HG02852 (cell line): Measurements from ENCODE around the gene SSPN.

ENCODE experiments used
- ATAC-seq: cut with Tn5 transposase; IDR thresholded peaks from one replicate; pipeline ENCODE4 v1.9.1; 2021; ENCODE audit warnings: mild to moderate bottlenecking, moderate library complexity; ENCODE audit not compliant: unreplicated experiment

Gene SSPN

DNA sequence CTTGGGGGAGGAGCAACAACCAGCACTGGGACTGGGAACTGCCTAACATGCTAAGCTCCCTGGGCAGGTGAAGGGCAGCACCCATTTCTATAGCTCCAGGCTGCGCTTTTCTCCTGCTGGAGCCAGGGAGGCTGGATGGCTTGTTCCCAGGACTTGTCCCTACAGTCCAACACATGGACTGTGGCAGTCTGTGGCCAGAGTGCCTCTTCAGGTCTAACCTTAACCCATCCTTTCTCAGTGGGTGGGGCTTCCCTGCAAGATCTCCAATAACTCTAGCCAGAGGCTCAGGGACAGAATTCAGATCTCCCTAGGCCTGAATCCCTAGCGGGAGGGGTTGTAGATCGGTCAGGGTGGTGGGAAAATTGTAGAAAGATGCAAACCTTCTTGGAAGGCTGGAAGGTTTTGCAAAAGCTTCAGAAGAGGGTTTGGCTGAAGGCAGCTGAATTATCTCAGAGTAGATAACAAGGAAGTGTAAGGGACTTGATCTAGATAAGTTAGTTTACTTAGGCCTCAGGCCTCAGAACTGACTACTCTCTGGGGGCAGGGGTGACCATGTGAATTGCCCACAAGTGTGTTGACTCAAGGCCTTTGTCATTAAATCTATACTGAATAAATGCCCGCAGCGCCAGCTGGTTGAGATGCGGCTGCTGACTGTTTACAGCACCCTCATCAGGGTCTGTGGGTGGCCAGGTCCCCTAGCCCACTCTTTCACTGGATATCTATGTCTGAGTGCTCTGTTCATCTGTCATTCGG is 60.7 kb downstream of the SSPN start:
- no peak for ATAC-seq

DNA sequence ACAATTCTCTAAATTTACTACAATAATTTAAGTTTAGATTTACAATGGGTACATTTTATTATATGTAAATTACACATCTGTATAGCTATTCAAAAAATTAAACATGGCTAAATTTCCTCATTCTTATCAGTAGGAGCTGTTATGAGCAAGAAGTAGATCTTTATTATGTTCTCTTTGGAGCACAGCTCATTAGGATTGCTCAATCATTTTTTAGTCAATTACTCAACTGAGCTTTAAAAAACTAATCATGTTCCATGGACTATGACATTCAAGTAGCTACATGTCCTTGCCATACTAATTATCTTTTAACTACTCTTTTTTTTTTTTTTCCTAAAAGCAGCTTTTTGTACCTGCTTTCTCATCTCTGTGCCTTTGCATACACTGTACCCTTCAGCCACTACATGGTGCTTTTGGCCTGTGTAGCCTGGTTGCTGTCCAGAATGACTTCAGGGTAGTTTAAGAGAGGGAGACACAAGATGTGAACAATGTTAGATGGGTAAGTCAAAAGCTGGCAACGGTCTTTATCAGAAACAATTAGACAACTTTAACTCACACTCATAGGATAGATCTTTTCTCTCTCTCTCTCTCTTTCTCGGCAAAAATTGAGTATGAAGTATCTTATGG is 69.0 kb downstream of the SSPN start:
- no peak for ATAC-seq

DNA sequence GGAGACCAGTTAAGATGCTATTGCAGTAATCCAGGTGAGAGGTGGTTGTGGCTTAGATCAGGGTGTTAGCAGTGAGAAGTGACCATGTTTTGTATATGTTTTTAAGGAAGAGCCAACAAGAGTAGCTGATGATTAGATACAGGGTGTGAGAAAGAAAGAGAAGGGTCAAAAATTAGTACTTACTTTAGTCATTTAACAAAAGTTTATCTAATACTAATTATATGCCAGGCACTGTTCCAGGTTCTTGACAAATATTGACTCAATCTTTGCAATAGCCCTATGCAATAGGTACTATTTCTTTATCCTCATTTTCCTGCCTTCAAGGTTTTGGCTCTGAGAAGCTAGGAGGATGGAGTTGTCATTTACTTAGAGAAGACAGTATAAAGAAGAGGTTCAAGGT is 70.2 kb downstream of the SSPN start:
- no peak for ATAC-seq

DNA sequence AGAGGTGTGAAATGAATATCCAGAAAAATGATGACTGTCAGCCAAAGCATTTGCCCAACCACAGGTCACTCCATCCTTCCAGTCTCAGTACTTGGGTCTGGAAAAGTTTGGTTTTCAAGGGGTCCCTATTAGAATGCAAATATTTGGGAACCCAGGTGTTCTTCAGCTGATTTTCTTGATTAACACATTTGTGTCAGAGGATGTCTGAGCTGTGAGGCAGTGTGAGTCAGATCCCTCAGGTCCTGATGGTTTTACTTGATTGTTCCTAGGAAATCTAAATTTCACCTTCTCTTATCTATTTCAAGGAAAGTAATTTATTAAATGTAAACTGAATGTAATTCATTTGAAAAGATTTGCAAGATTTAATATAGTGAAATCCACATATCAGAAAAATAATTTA is 71.5 kb downstream of the SSPN start:
- no peak for ATAC-seq

DNA sequence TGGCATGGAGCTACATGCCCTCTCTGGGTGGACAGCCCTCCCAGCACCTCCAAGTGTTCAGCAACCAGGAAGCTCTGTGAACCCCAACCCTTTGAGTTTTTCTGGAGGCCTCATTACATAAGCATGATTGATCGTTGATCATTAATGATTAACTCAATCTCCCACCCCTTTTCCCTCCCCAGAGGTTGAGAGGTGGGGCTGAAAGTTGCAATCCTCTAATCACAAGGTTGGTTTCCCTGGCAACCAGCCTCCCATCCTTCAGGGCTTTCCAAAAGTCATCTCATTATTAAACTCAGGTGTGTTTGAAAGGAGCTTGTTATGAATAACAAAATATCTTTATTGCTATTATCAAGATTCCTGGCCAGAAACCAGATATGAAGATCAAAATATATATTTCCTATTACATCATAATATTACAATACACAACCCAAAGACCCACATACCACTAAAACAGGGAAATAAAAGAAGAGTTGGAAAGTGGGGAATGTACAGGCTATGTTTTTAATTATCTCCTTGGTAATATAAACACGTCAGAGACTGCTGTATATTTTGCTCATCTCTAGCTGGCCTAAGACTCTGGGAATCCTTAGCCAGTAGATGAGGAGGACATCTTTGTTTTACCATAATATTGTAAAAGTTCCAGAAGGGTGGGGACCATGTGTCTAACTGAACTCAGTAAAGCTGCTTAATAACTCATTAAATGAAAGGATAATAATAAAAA is 73.6 kb downstream of the SSPN start:
- no peak for ATAC-seq

DNA sequence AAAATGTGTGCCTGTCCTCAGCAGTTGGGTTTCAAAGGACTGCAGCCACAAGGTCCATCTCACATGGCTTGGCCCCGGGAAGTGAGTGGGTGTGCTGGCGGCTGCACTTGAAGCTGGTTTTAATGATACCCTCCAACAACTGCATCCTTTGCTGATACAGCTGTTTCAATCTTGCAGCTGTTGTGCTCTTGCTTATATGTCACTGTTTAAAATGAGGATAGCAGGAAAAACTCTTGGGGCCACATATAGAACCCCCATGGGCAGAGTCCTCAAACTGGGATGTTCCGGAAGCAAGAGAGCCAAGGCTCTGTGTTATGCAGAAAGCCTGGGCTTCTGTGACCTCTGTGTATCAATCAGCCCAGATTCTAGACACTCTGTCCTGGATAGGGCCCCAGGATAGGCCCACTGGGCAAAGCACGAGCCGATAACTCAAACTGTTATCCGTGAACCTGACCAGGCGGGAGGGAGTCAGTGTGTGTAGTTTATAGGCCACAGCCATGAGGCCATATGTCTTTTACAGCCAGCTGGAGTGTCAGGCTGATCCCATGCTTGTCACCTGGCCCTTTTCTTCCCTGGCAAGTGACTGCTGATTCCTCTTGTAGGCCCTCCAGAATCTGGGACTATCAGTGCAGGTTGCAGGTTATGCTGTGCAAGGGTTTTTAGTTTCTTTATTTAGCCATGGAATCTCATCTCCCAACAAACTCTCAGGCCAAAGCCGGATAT is 74.3 kb downstream of the SSPN start:
- no peak for ATAC-seq

DNA sequence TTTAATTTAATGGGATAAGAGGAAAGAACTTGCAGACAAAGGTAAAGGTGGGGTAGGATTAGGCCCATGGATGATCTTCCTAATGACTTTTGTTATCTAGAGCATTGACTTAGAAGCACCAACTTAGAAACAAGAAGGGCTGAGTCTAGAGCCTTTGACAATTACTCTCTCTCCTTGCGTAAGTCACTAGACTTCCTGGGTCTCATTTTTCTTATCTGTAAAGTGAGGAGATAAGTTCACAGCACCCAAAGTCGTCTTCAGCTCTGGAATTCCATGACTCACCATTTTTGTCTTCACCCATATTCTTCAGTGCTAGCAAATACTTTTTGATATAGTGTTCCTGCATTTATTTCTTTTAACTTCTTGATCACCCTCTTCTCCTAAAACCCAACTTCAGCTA is 75.7 kb downstream of the SSPN start:
- ATAC-seq: no peak

DNA sequence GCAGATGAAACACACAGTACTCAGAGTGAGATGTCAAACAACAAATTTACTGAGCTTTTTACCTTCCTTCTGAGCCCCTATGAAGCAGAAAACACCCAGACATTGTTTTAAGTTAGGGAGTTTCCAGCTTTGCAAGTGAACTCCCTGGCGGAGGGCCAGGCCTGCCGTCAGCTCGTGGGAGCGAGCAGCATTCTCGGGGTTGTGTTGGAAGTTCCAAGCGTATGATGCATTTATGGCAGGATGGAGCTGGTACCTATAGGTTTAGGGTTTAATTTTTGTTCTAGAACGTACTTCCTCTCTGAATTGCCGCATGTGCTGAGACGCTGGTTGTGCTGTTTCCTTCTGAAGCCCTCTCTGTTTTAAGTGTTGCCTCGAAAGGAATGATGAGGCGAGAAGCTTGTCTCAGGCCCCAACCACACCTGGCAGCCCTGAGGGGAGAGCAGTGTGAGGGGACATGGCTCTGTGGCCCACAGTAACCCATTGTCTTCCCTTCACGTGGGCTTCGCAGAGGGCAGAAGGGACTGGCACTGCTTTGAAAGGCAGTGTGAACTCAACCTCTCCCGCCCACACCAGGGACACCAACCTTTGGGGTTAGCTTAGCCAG is 76.6 kb downstream of the SSPN start:
- ATAC-seq: no peak

DNA sequence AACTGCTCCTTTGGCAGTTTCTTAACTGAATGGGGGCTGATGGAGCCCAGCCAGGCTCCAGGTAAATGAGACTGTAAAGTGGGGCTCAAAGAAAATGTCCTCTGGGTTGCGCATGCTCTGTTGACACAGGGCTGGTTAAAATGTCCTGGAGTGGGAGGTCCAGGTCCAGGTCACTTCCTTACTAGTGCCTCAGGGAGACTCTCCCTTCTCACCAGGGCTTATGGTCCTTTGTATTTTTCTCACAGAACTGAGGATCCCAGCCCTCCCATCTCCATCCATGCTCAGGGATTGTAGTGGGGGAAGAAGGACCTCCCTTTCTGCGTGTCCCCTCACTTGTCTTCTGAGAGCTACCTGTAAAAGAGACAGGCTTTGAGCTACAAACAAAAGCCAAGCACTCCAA is 77.5 kb downstream of the SSPN start:
- no peak for ATAC-seq

DNA sequence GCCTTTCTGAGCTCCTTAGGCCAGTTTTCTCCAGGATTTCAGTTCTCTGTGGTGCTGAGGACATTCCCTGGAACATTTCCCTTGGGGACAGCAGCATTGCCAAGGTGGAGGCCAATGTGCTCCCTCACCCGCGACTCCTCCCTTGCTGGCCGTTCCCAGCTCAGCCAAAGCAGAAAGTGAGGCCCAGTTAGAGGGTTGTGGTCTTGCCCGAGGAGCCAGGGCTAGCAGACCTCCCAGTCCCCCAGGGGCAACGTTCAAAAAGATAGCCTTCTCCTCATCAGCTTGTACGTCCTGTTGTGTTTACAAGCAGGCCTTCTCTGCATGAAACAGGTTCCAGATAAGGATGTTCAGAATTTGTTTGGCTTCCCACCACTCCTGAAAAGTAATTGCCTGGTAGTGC is 78.4 kb downstream of the SSPN start:
- no peak for ATAC-seq

DNA sequence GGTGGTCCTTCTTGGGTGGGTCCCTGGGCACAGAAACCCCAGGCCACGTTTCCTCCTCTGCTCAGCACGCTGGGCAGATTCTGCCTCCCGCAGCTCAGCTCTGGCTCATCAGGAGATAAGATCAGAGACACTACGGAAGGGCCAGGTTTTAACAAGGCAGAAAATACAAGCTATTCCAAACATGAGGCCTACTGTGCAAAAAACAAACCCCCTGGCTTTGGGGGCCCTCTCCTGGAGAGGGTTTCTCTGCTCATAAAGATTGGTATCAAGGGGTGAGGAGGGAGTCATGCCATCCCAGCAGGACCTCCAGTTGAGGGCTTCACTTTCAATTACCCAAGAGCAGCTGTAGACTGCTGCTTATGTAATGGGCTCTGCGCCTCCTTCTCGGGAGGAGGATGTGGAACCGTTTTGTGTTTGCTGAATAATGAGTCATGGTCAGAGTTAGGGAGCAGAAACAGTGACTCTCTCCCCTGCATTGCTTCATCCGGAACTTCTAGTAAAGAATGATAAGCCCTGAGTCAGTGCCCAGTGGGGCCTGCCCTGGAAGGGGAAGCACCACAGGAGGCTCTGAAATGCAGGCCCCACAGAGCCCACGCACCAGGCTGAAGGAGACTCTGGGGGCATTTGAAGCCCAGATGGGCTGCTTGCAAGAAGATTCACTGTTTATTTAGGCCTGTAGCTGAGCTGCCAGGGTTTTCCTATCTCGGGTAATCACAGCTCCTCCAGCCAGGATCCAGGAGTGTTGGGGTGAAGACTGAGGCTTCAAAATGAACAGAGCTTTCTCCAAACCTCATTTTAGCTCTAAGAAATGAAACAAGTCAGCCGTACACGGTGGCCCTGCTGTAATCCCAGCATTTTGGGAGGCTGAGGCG is 79.3 kb downstream of the SSPN start:
- peak; percentile 91 for ATAC-seq

DNA sequence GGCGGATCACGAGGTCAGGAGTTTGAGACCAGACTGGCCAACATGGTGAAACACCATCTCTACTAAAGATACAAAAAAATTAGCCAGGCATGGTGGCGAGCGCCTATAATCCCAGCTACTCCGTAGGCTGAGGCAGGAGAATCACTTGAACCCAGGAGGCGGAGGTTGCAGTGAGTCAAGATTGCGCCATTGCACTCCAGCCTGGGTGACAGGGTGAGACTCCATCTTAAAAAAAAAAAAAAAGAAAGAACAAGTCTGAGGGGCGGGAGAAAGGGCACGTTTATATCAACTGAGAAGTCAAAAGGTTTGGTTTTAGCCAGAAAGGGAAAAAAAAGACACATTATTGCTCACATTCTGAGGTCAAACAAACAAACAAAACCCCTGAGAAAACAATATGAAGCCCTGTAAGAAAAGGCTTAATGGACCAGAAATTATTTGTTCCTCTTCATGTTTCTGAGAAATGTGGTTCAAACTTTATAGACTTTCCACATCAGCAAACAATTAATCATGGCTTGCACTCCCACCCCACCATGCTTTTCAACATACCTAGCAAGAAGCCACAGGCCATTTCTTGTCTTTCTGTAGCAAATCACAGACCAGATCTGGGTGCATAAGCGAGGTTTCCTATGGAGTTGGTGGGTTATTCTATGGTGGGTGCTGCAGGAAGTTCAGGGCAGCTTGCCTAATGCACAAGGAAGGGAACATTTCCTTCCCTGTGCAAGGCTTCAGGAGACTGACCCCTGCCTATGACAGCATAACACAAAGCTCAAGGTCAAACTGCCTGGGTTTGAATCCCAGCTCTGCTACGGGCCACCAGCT is 80.1 kb downstream of the SSPN start:
- no peak for ATAC-seq

DNA sequence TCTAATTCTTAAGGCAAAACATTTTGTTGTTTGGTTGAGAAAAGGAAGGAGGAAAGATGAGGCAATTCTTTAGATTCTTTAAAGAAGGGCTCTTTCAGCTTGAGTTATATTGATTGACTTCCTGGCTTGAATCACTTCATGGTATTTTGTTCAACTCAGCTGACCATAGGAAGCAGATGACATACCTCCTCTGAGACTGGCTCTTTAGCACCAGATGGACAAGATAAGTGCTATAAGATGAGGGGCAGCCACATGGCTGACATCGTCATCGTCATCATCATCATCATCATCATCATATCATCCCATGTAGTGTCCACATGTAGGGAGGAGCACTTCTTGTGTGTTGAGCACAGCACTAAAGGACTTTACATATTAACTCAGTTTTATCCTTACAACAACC is 81.3 kb downstream of the SSPN start:
- ATAC-seq: no peak

DNA sequence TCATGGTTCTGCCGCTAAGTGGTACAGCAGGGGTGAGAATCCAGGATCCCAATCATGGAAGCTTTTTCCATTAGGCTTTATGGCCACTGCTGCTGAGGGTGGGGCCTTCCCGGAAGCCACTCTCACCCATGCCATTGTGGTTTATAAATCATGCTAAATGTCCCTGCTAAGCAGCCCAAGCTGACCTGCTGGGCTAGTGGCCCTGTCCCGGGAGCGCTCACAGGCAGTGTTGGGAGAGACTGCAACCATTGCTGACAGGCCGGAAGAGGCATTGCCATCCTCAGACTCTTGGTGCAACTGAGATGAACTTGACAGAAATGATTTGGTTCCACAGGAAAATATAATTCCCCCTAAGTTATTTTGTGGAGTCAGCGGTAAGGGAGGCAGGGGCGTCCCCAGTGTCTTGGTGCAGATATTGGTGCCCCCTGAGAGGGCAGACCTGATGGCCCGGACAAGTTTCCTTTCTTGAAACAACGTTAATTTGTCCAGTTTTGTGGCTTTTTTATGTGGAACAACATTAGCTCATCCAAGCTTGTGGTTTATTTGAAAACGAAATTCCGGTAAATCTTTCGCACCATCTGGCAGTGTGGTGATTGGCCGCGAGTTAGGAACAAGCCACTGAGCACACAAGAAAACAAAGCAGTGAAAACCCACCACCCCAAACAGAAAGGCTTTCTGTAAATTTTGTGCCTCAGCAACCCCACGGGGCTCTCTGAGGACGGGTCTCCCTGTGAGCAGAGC is 82.3 kb downstream of the SSPN start:
- ATAC-seq: no peak

DNA sequence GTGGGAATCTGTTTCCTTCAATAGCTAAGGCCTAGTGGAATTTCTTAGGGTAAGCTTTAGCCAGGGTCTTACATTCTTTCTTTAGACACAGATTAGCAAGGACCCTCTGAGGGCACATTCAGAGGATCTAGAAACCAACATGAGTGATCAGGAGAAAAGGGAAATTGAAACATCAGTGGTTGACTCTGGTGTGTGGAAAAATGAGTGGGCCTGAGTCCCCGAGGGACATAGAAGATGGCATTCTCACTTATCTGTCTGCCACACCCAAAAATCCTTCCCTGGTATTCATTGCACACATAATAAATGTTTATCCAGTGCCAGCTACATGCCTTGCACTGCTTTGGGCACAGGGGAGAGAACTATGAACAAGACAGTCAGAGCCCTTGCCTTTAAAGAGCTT is 82.9 kb downstream of the SSPN start:
- ATAC-seq: no peak

DNA sequence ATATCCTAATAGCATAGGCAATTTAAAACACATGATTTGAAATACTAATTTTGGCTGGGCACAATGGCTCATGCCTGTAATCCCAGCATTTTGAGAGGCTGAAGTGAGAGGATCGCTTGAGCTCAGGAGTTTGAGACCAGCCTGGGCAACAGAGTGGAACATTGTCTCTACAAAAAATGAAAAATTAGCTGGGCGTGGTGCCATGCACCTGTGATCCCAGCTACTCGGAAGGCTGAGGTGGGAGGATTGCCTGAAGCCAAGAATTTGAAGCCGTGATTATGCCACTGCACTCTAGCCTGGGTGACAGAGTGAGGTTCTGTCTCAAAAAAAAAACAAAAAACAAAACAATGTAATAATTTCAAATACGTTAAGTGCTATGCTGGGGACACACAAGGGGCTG is 83.3 kb downstream of the SSPN start:
- no peak for ATAC-seq

DNA sequence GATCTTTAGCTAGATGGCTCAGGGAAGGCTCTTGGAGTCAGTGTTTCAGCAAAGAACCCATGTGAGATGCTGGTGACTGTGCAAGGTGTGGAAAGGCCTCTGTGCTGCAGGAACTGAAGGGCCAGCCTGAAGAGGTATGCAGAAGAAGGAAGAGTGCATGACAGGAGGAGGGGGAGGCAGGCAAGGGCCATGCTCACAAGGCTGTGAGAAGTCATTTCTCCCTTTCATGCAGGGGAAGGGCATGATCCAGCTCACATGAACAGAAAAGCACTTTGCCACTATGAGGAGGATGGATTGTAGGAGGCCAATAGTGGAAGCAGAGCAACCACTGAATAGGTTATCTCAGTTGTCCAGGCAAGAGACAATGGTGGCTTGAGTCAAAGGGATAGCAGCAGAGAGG is 83.7 kb downstream of the SSPN start:
- ATAC-seq: no peak

DNA sequence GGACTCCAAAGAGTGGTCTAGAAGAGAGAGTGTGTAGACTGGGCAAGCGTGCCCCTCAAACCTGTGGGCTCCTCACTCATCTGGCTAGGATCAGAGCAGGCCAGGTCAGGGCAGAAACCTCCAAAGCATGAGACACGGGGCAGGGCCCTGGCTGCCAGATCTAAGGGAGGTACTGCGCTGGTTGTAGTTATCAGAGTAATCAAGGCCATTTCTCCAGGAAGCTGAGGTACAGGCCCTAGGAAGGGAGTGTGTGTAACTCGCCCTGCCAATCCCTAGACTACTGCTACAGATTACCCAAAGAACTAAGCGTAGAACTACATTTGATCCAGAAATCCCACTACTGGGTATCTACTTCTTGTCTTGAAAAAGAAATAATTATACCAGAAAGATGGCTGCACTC is 84.5 kb downstream of the SSPN start:
- no peak for ATAC-seq

DNA sequence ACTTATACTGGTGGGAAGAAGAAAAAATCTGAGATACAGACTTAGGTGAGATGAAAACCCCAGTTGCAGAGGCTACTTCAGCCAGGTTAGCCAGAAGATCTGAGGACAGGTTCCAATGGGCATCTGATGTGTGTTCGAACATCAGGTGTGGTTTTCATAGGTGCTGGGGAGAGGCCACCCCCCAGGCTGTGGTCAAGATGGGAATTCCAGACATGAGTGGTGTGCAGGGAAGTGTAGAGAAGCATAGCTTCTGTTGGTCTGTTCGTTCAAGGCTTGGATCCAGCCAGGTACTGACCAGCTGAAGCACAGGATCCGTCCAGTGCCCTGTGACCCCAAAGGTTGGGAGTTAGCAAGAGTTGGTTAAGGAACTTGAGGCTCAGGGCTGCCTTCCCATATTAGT is 85.5 kb downstream of the SSPN start:
- ATAC-seq: no peak
